ENCODE data around the gene ZCCHC7.
"Not testable (repeated sequence)": the region's sequence is repeated elsewhere in the genome, so short reads cannot be mapped to it uniquely, and the experiment has no call there.

DNA sequence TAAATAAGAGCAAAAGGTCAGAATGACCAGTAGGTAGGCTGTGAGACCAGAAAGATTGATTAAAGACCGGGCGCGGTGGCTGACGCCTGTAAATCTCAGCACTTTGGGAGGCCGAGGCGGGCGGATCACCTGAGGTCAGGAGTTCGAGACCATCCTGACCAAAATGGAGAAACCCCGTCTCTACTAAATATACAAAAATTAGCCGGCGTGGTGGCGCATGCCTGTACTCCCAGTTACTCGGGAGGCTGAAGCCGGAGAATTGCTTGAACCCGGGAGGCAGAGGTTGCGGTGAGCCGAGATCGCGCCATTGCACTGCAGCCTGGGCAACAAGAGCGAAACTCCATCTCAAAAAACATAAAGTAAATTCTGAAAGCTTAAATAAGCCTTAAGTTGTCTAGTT, 38.9 kb upstream of the ZCCHC7 start:
- TF ChIP-seq, protein P1, sequence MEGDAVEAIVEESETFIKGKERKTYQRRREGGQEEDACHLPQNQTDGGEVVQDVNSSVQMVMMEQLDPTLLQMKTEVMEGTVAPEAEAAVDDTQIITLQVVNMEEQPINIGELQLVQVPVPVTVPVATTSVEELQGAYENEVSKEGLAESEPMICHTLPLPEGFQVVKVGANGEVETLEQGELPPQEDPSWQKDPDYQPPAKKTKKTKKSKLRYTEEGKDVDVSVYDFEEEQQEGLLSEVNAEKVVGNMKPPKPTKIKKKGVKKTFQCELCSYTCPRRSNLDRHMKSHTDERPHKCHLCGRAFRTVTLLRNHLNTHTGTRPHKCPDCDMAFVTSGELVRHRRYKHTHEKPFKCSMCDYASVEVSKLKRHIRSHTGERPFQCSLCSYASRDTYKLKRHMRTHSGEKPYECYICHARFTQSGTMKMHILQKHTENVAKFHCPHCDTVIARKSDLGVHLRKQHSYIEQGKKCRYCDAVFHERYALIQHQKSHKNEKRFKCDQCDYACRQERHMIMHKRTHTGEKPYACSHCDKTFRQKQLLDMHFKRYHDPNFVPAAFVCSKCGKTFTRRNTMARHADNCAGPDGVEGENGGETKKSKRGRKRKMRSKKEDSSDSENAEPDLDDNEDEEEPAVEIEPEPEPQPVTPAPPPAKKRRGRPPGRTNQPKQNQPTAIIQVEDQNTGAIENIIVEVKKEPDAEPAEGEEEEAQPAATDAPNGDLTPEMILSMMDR (IDR thresholded peaks at IDR 0.05; ENCODE audit: low read depth, low read length, missing input control): not testable (repeated sequence)
- not testable (repeated sequence) for TF ChIP-seq YY1 (IDR thresholded peaks at IDR 0.05); TAF1 (conservative IDR thresholded peaks at IDR 0.05); EGR1 (IDR thresholded peaks at IDR 0.05; ENCODE audit: low read depth in 2 of 2); SP1 (IDR thresholded peaks at IDR 0.05); NR2F2 (IDR thresholded peaks at IDR 0.05); HNF4G (IDR thresholded peaks at IDR 0.05); GABPA (IDR thresholded peaks at IDR 0.05 in 1 of 2, conservative IDR thresholded peaks at IDR 0.05 in 1 of 2); FOXA1 (IDR thresholded peaks at IDR 0.05)
- TF ChIP-seq, protein P2, sequence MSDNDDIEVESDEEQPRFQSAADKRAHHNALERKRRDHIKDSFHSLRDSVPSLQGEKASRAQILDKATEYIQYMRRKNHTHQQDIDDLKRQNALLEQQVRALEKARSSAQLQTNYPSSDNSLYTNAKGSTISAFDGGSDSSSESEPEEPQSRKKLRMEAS (IDR thresholded peaks at IDR 0.05): not testable (repeated sequence)
- TF ChIP-seq, protein P3, sequence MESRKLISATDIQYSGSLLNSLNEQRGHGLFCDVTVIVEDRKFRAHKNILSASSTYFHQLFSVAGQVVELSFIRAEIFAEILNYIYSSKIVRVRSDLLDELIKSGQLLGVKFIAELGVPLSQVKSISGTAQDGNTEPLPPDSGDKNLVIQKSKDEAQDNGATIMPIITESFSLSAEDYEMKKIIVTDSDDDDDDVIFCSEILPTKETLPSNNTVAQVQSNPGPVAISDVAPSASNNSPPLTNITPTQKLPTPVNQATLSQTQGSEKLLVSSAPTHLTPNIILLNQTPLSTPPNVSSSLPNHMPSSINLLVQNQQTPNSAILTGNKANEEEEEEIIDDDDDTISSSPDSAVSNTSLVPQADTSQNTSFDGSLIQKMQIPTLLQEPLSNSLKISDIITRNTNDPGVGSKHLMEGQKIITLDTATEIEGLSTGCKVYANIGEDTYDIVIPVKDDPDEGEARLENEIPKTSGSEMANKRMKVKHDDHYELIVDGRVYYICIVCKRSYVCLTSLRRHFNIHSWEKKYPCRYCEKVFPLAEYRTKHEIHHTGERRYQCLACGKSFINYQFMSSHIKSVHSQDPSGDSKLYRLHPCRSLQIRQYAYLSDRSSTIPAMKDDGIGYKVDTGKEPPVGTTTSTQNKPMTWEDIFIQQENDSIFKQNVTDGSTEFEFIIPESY (IDR thresholded peaks at IDR 0.05): not testable (repeated sequence)
- TF ChIP-seq, protein P4, sequence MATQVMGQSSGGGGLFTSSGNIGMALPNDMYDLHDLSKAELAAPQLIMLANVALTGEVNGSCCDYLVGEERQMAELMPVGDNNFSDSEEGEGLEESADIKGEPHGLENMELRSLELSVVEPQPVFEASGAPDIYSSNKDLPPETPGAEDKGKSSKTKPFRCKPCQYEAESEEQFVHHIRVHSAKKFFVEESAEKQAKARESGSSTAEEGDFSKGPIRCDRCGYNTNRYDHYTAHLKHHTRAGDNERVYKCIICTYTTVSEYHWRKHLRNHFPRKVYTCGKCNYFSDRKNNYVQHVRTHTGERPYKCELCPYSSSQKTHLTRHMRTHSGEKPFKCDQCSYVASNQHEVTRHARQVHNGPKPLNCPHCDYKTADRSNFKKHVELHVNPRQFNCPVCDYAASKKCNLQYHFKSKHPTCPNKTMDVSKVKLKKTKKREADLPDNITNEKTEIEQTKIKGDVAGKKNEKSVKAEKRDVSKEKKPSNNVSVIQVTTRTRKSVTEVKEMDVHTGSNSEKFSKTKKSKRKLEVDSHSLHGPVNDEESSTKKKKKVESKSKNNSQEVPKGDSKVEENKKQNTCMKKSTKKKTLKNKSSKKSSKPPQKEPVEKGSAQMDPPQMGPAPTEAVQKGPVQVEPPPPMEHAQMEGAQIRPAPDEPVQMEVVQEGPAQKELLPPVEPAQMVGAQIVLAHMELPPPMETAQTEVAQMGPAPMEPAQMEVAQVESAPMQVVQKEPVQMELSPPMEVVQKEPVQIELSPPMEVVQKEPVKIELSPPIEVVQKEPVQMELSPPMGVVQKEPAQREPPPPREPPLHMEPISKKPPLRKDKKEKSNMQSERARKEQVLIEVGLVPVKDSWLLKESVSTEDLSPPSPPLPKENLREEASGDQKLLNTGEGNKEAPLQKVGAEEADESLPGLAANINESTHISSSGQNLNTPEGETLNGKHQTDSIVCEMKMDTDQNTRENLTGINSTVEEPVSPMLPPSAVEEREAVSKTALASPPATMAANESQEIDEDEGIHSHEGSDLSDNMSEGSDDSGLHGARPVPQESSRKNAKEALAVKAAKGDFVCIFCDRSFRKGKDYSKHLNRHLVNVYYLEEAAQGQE (IDR thresholded peaks at IDR 0.05): not testable (repeated sequence)
- TF ChIP-seq, protein P5, sequence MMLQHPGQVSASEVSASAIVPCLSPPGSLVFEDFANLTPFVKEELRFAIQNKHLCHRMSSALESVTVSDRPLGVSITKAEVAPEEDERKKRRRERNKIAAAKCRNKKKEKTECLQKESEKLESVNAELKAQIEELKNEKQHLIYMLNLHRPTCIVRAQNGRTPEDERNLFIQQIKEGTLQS (IDR thresholded peaks at IDR 0.05): not testable (repeated sequence)
